GM12875 (cell line): Measurements from ENCODE around the gene DLL1.

Experiments
- H3K4me3 ChIP-seq: one replicate; pipeline ENCODE4 v1.5.1; 2011; ENCODE audit warnings: low read depth, low read length, control low read depth
- CTCF ChIP-seq: IDR thresholded peaks from 2 replicates; pipeline ENCODE4 v1.5.1; 2011; ENCODE audit warnings: low read depth, mild to moderate bottlenecking, control low read depth, inconsistent platforms, low read length, moderate library complexity, borderline replicate concordance; ENCODE audit not compliant: insufficient read depth

DLL1 gene

GRCh38 chr6:170294813-170295509 lies 4.1 kb upstream of the DLL1 start:
- no peak for TF ChIP-seq CTCF
- no peak overlapping the region for H3K4me3 ChIP-seq

- no peak for TF ChIP-seq CTCF
- H3K4me3 ChIP-seq: no peak overlapping the region
Observed at GRCh38 chr6:170294298-170294730, 3.4 kb upstream of the DLL1 start.

GRCh38 chr6:170293341-170294231 lies 2.7 kb upstream of the DLL1 start:
- H3K4me3 ChIP-seq: no peak overlapping the region
- TF ChIP-seq CTCF: no peak

- no peak for TF ChIP-seq CTCF
- no peak overlapping the region for H3K4me3 ChIP-seq
Observed at GRCh38 chr6:170292407-170293158, 1.7 kb upstream of the DLL1 start.

GRCh38 chr6:170292111-170292406 lies 1.2 kb upstream of the DLL1 start:
- no peak for TF ChIP-seq CTCF
- no peak overlapping the region for H3K4me3 ChIP-seq

GRCh38 chr6:170291271-170292110 lies 613 bp upstream of the DLL1 start:
- no peak for TF ChIP-seq CTCF
- H3K4me3 ChIP-seq: no peak overlapping the region
